ENCODE results near the gene TRMT112.

Gene TRMT112

GRCh38 chr11:64290352-64291261 lies 26.8 kb downstream of the TRMT112 start:
- no peak for DNase-seq

GRCh38 chr11:64289002-64289564 lies 28.3 kb downstream of the TRMT112 start:
- no peak for DNase-seq

GRCh38 chr11:64288353-64288750 lies 29.0 kb downstream of the TRMT112 start:
- DNase-seq, result no peak

GRCh38 chr11:64287676-64288352 lies 29.5 kb downstream of the TRMT112 start:
- DNase-seq, result no peak

- no peak for DNase-seq
Observed at GRCh38 chr11:64286801-64287159, 30.6 kb downstream of the TRMT112 start.

- peak; percentile 20 to 63 for DNase-seq
Observed at GRCh38 chr11:64285885-64286800, 31.2 kb downstream of the TRMT112 start.

GRCh38 chr11:64284962-64285884 lies 32.1 kb downstream of the TRMT112 start, which contains the start of gene GPR137:
Gene GPR137 (plus strand): TSS chr11:64285848. CDS start chr11:64286525, 677 bp downstream.
- DNase-seq, result peak; percentile 53 to 71

GRCh38 chr11:64284048-64284961 lies 33.1 kb downstream of the TRMT112 start, which contains the start of gene BAD:
Gene BAD (minus strand): TSS chr11:64284665. CDS start chr11:64284368, 297 bp downstream.
- peak; percentile 84 to 90 for DNase-seq

GRCh38 chr11:64283092-64283491 lies 34.3 kb downstream of the TRMT112 start:
- DNase-seq, result no peak

- no peak for DNase-seq
Observed at GRCh38 chr11:64281957-64282770, 35.2 kb downstream of the TRMT112 start.

- DNase-seq, result no peak
Observed at GRCh38 chr11:64278576-64279190, 38.7 kb downstream of the TRMT112 start.

- no peak for DNase-seq
Observed at GRCh38 chr11:64276653-64277431, 40.5 kb downstream of the TRMT112 start.

GRCh38 chr11:64275841-64276240 lies 41.5 kb downstream of the TRMT112 start:
- no peak for DNase-seq

- no peak for DNase-seq
Observed at GRCh38 chr11:64275031-64275800, 42.1 kb downstream of the TRMT112 start.

- DNase-seq, result peak; percentile 99
Observed at GRCh38 chr11:64269540-64270220, 47.7 kb downstream of the TRMT112 start.

- DNase-seq, result peak; percentile 40 to 62
Observed at GRCh38 chr11:64268893-64269539, 48.3 kb downstream of the TRMT112 start.

All from SHP77 (cell line).